Activated T-cell treated with anti-CD3 and anti-CD28 coated beads, Interleukin-2, amount 50 U/mL, for 1 hour (primary cell): ENCODE results near the gene FBXO31.
A peak's percentile ranks its signal among the peaks of the same experiment; 100 is the strongest.
"Not testable (repeated sequence)": the region's sequence is repeated elsewhere in the genome, so short reads cannot be mapped to it uniquely, and the experiment has no call there.

Source experiments
- DNase-seq: peaks from one replicate; pipeline ENCODE4 v3.0.0-alpha.2; 2020

The FBXO31 gene

DNA sequence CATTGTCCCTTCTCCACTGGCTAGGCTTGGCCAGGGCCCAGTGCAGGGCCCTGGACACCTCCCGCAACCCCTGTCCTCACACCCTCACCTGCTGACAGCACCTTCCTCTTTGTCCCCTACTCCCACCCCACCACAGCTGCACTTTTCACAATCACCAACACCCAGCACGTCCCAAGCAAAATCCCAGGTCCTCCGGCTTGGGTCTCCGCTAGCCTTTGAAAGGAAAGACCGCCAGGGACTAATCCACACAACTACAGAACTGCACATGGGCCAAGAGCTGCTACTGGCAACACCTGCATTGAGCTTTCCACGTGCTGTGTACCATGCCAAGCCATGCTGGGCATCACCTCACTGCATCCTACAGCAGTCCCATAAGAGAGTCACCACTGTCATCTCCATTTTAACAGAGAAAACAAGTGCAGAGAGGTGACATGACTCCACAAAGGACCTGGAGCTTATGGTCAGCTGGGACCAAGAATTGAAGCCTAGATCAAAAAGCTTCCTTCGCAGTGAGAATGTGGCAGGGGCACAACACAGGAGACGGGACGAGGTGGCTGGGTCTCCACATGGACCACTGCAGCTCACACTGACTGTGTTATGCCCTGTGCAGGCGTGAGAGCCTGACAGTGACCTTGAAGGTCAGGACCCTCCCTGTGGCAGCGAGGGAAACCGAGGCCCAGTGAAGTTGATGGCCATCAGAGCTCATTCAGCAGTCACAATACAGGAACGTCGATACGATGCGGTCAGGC is 22.5 kb downstream of the FBXO31 start:
- no peak for DNase-seq

DNA sequence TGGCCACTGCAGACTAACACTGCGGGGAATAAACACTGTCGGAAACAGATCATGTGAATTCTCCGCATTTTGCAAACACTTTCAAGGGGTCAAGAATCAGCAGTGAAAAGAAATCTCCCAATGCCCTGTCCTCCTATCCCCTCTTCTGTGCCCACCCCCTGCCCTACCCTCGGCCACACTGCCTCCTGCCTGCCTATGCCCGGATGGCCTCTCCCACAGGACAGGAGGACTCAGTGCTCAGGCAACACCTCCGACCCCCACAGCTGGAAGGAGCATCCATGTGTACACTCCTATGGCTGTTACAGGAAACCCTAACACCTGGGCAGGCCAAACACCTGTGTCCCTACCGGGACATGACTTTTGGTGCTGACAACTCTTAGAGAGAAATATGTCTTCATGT is 24.5 kb downstream of the FBXO31 start:
- no peak for DNase-seq

DNA sequence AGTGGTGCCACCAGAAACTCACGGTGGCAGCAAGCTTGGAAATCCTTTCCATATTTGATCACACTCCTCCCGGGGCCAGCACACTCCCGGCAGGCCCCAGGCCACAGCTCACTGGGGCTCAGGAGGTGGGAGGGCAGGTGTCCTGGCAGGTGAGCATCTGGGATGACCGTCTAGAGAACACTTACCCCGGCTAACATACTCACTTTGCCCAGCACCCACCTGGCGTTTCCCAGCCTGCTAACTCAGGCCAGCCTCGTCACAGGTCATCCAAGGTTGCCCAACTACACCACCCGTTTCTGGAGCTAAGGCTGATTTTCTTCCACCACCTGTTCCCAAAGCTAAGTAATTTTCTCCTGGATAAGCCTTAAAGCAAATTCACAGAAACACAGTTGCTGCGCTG is 24.9 kb downstream of the FBXO31 start:
- no peak for DNase-seq

DNA sequence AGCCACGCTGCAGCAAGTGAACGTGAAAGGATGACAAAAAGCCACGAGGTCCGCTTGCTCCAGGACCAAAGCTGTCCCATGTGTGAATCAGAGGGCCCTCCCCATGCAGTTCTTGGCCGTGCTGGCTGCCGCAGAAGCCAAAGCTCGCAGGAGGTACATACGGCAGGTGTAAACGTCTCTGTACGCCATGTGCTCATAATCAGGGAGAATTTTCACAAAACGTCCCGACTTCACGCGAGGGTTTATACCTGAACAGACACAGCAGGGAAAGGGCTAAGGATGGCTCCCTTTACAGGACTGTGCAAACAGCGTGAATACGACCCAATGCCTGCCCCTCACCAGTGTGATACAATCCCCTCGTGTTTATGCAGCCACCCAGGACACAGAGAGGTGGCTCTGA is 25.3 kb downstream of the FBXO31 start:
- no peak for DNase-seq

DNA sequence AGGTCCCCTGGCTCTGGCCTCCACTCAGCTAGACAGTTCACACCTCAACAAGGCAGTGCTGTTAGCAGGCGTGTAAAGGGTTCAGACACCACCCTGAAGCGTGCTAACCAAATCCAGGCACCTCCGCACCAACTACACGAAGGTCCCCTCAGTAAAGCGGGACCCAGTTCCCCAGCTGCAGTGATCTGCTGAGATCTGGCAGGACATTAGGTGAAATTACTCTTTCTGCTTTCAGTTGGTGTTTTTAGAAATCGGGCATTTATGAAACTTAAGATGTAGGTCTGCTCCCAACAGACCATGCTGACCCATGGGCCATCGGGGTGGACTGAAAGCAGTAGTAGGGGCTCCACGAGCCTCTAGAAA is 27.1 kb downstream of the FBXO31 start:
- no peak for DNase-seq

DNA sequence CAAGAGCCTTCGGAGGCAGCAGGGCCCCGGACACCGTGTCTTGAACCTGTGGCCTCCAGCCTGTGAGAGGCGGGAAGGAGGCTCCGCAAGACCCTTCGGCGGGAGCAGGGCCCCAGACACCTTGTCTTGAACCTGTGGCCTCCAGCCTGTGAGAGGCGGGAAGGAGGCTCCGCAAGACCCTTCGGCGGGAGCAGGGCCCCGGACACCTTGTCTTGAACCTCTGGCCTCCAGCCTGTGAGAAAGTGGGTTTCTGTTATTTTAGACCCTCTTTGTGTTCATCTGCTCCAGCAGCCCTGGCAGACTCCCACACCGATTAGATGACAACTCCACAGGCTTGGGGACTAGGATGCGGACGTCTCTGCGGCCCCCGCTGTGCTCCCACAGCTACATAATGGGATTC is 30.0 kb downstream of the FBXO31 start:
- no peak for DNase-seq

DNA sequence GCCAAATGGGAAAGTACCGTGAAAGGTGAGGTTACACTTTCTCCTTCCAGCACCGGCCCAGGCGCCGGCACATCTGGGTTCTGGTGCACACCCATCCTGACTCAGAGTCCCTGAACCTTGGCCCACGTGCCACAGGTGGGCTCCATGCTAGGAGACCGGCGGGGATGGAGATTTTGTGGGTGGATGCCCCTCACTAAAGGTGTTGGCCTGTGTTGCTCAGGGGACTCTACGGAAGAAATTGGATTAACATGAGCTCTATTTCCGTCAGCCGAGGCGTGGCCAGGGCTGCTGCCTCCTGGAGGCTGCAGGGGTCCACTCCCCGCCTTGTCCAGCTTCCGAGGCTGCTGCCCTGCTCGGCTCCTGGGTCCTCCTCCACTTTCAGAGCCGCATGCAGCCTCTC is 30.8 kb downstream of the FBXO31 start:
- no peak for DNase-seq

DNA sequence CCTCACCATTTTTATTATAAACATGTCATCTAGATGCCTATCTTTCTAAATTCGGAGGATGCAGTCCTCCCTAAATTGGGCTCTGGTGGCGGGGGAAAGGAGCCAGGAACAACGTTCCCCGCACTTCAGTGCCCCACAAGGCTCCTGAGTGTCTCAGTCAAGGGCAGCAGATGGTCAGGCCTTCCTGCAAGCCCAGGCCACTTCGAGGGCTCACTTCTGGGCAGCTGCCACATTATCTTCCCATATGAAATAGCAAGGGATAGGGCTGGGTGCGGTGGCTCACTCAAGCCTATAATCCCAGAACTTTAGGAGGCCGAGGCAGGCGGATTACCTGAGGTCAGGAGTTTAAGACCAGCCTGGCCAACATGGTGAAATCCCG is 32.3 kb downstream of the FBXO31 start:
- no peak for DNase-seq

DNA sequence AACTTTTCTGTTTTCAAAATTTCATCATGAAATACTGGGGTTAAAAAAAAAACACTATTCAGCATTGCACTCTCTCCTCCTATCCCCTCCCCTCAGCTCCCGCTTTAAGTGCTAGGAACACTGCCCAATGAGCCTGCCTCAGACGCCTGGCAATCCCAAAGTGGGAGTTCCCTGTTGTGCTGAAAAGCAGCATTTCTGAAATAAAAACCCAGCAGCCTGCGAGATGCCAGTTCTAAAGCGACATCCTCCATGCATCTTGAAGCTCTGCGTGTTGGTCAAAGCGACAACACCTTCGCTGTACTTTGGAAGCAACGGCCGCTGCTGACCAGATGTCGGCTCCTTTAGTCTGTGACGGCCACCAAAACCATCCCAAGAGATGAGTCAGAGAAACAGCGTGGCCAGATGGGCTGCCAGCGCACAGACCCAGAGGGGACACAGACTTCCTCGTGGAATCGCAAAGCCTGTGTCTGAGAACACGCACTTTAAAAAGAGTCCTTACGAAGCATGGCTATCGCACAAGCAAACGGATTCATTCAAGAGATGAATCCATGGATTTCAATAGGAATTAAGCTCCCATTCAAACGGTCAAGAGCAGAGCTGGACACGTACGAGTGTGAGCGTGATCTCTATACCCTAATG is 32.8 kb downstream of the FBXO31 start:
- DNase-seq: no peak

DNA sequence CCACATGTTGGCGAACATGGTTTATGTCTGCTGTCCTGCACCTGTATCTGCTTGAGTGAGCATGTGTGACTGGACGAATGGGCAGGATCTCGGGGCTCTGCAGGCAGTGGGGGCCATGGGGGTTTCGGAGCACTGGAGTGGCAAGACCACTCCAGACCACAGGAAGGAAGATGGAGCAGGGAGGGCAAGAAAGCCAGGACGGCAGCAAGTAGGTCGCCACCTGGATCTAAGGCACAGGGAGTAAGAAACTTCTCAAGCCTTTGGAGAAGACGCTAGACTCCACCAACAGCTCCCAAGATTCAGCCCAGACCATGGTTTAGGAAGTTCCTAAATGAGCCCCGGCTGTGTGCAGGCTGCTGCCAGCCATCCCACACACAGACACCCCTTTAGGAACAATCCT is 33.5 kb downstream of the FBXO31 start:
- no peak for DNase-seq

DNA sequence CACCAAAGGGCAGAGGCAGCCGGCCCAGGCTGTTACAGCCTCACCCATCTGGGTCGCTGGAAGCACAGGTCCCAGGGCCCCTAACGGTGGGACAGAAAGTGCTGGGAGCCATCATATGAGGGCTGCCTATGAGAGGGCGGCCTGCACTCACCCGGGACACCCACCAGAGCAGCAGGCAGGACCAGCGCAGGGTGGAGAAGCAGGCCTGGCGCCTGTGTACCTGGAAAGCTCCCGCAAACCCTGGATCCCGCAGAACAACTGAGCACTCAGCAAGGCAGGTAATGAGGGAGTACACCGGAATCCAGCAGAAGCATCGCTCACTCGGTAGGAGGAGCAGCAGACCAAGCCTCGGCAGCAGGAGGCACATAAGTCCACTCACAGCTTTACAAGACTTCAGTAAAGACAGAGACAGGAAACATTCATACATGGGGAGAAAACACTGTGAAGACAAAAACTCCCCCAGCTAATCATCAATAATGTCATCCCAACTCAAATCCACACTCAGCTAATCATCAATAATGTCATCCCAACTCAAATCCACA is 34.9 kb downstream of the FBXO31 start:
- no peak for DNase-seq

DNA sequence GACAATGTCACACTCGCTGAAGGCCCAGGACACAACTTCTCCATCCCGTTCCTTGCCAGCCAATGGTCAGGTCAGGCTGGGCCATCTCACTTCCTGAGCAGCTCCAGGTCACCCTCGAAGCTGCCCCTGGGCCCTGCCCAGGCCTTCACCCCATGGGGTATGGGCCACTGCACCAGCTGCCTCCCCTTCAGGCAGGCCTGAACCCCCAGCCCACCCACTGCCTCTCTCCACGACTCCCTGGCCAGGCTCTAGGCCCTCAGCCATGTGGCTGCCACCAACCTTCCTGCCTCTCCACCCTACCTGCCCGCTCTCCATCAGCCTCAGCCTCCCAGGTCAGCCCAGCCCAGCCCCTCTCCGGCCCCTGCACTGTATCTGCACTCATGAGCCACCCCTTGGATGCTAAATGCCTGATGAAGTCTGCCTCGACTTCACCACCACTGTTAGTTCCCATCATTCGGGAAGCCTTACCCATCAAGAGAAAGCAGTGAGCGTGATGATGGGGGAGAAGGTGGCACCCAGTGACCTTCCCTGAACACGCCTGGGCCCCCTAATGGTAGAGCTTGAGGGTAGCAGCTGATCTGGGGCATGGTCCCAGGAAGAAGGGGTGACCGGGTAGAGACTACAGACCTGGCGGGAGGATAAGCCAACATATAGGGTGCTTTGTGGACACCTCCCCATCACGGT is 35.5 kb downstream of the FBXO31 start:
- DNase-seq: no peak

DNA sequence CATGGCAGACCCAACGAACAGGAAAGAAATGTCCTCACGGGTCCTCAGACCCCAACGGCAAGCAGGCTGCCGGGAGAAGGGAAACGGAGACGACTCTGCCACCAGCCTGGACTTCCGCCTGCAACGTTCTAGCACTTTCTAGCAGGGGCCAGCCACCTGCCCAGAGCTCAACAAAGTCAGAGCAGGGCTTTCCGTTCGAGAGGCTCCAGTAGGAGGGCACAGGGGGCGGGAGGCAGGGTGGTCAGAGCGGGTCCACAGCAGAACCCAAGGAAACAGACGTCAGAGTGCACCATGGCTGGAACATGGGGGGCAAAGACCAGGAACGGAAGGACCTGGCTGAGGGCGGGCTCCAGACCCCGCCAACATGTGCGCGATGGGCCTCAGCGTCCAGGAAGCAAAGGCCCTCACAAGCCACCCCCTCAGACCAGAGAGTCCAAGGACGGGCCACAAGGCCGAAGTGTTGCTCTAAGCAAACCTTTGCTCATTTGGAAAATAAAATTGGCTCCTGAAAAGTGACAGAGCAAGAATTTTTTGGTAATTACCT is 37.0 kb downstream of the FBXO31 start:
- no peak for DNase-seq

DNA sequence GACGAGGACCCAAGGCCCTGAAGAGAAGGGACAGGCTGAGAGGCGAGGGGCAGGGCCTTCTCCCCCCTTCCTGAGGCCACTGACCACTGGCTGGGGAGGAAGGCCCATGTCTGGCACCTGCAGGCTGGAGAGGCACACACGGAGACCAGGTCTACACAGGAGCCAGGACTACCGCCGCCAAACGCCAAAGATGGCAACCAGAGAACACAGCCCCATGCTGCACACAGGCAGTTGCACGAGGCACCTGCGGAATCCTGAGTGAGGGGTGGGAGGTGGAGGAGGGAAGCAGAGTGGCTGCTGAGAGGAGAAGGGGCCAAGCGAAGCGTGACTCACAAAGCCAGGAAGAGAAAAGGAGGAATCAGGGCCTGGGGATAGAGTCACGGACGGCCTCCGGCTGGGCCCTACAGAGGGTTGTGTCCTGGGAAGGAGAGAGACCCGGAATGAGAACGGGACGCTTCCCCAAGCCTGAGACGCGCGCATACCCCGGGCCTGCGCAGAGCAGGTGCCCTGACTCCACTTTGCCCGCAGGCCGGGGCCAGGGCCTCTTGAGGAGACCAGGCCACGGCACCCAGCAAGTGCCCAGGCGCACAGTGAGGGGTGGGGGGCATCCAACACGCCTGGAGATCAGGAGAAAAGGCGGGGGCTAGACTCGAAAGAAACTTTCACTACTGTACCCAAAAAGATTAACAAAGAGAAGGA is 37.7 kb downstream of the FBXO31 start:
- DNase-seq: no peak

DNA sequence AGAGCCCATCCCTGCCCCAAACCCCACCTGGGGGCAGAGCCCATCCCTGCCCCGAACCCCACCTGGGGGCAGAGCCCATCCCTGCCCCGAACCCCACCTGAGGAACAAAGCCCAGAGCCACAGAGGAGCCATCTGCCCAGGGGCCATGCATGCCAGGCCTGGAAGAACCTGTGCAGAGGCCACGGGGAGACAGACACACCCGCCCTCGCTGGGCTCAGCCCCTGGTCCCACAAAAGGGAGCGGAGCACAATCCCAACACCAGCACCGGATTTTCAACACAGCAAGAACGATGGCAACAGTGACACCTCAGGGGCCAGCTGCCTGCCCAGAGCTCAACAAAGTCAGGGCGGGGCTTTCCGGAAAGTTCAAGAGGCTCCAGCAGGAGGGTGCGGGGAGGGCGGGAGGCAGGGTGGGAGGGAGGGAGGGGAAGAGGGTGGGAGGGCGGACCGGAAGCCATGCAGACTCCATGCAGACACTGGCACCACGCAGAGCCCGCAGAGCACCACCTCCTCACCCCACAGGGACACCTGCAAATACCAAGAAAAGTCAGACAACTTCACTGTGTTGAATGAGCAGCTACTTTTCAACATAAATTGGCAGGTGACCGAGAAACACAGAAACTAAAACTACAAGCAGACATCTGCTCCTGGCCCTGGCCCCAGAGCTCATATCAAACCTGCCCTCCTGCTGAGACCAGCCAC is 38.5 kb downstream of the FBXO31 start:
- DNase-seq: peak; percentile 45

DNA sequence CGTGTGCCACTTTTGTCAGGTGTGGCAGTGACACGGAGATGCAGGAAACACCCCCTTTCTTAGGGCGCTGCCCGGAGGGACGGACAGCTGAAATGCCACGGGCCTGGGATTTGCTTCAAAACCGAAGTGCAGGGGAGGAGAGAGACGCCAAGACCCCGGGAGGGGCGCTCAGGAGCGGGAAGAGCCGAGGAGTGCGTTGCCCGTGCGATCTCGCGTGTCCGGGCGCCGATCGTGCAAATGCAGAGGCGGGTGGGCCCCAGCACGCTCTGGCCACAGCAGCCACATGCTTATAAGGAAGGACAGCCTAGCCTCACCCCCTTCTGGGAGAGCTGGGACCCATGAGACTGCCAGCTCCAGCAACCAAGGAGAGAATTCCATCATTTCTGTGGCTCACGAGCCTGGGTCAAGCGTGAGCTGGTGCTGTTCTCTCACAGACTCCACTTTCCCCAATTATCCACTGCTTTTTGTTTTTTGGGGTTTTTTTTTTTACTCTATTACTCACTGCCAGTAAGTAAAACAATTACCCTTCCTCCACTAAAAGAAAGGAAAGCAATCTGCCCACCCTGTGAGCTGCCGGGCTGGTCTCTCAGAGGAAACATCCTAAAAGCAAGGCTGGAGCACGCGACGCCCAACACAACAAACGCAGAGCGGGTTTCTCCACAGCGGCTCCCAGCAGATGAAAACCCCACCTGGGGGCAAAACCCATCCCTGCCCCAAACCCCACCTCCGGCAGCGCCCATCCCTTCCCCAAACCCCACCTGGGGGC is 39.2 kb downstream of the FBXO31 start:
- no peak for DNase-seq

DNA sequence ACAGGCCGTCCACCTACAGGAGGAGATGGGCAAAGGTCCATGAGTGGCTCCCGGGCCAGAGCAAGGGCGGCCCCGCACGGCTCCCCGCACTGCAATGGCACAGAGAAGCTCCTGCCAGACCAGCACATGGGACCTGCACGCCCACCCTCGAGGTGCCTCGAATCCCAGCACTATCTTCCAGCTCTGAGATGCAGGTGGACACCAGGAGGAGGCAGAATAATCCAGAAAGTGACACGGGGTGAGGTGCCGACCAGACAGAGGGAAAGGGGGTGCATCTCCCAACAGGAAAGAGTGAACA is 39.9 kb downstream of the FBXO31 start:
- no peak for DNase-seq

DNA sequence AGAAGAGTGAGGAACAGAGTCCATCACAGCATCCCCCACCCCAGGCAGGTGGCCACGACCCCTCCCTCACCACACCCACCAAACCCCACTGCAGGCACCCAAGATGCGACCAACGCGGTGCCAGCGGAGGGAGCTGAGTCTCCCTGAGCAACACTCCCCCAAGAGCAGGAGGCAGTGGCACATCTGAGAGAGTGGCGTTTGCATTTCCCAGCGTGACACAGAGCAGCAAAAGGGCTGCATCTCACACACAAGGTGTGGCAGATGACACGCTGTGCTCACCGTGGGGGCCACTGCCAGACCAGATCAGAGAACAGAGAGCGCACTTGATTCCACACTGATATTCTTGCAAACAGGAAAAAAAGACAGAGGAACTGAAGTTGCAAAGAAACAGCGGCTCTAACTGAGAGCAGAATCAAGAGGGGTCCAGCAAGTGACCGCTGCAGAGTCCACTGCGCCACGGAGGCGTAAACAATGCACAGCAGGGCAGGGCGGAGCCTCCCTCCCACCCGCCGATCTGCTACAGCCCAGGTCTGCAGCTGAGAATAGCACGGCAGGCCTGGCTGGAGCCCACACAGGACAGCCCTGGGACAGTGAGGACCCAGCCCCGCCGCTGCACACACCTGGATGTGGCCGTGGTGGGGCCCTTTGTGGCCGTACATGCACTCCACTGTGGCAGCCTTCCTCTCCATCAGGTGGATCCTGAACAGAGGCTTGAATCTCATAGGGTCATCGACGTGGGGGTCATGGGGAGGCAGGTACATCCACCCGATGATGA is 40.4 kb downstream of the FBXO31 start:
- no peak for DNase-seq

DNA sequence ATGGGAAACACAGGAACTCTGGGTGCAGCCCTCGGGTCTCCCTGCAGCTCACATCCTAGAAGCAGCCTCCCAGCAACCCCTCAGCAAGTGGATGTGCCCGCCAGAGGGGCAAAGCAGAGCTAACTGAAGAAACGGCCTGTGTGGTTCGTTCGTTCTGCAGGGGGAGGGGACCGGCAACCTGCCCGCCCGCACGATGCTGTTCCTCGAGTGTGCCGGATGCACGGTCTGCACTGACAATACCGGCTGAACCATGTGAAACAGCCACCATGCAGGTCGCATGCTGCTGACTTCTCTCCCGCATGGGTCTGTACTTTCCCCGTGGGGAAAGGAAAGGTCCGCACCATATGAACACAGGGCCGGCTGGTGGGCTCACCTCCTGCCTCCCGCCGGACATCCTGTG is 41.1 kb downstream of the FBXO31 start:
- no peak for DNase-seq

DNA sequence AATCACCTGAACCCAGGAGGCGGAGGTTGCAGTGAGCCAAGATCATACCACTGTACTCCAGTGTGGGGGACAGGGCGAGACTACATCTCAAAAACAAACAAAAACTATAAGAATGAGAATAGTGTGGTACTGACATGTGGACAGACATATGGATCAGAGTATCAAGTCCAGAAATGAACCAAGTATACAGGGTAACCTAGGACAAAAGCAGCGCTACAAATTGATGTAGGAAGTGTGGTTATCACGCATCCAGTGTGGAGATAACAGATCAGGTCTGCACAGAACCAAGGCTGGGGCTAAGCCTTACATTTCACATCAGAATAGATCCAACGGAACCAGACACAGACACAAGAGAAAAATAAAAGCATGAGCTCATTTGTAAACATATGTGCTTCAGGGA is 43.4 kb downstream of the FBXO31 start:
- no peak for DNase-seq

DNA sequence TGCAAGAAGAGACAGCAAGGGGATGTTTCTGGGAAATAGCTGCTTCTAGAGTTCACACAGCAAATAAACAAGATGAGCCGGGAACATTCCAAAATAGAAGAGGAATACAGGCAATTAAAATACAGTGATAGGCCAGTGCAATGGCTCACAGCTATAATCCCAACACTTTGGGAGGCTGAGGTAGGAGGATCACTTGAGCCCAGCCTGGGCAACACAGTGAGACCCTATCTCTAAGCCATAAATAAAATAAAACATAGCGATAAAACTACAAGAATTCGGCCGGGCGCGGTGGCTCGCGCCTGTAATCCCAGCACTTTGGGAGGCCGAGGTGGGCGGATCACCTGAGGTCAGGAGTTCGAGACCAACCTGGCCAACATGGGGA is 43.9 kb downstream of the FBXO31 start:
- not testable (repeated sequence) for DNase-seq
